Stomach (tissue), 9 donors: ENCODE data around the gene MYRIP. TPM values are rescaled to one million over a fixed set of nuclear protein-coding genes. Genes with fewer than 3 reads are reported as not detected.

Experiments
- DNase-seq, 2 donors: peaks; one replicate each; pipeline versions ENCODE4 v3.0.0 to v3.0.0-alpha.2; 2013 to 2019
- H3K27ac ChIP-seq, 5 donors: fragments of 200-600 bp in 4 of 5; sonication (generic) in 4 of 5; one replicate each; pipeline ENCODE4 v1.5.1; 2013 to 2019; ENCODE audit warnings: mild to moderate bottlenecking in 1 of 5, moderate library complexity in 1 of 5
- H3K27me3 ChIP-seq, 3 donors: fragments of 200-600 bp; sonication (generic); one replicate each; pipeline ENCODE4 v1.5.1; 2017 to 2019; ENCODE audit warnings: mixed run types in 1 of 3
- H3K36me3 ChIP-seq, 4 donors: fragments of 200-600 bp; sonication (generic); 1 replicate in 3 of 4; 2 replicates in 1 of 4; pipeline ENCODE4 v1.5.1; 2016 to 2019
- H3K4me1 ChIP-seq, 4 donors: fragments of 200-600 bp; sonication (generic); one replicate each; pipeline ENCODE4 v1.5.1; 2016 to 2019
- H3K4me3 ChIP-seq, 4 donors: fragments of 200-600 bp; sonication (generic) in 3 of 4; one replicate each; pipeline ENCODE4 v1.5.1; 2016 to 2019; ENCODE audit warnings: mild to moderate bottlenecking in 1 of 4
- H3K9me3 ChIP-seq, 4 donors: fragments of 200-600 bp; sonication (generic); one replicate each; pipeline ENCODE4 v1.5.1; 2016 to 2019
- CTCF ChIP-seq, 7 experiments: fragments of 450-650 bp in 4 of 7; fragments of 200-600 bp in 3 of 7; sonication (generic) in 3 of 7; IDR thresholded peaks; one replicate each; pipeline ENCODE4 v1.5.1; 2016 to 2019; ENCODE audit warnings: antibody characterized with exemption in 7 of 7, control low read depth in 2 of 7, mild to moderate bottlenecking in 1 of 7
- EP300 ChIP-seq: sonication (generic); formaldehyde crosslinking; IDR thresholded peaks from one replicate; pipeline ENCODE4 v1.6.1; 2017; ENCODE audit warnings: antibody characterized with exemption
- POLR2A ChIP-seq, 4 donors: fragments of 450-650 bp; IDR thresholded peaks; one replicate each; pipeline ENCODE4 v1.6.1; 2016; ENCODE audit warnings: antibody characterized with exemption in 4 of 4, control low read depth in 2 of 4, mild to moderate bottlenecking in 1 of 4, moderate library complexity in 1 of 4
- POLR2AphosphoS5 ChIP-seq, 3 donors: sonication (generic); formaldehyde crosslinking; IDR thresholded peaks; one replicate each; pipeline ENCODE4 v1.6.1; 2016; ENCODE audit warnings: antibody characterized with exemption in 3 of 3
- WGBS, 5 donors: extraction: QIAGEN DNeasy Blood & Tissue Kit in 3 of 5; methylation state at CpG; one replicate each; pipeline versions ENCODE4 v1.1.5 to v1.1.7; 2013 to 2018; 5-methylcytosine and 5-hydroxymethylcytosine counted together
- intact Hi-C: fragments of 100-400 bp; cut with DNase I; formaldehyde crosslinking; loops from one replicate; pipeline ENCODE4 v1.15.1; 2023; ENCODE audit warnings: low total_unique reads
- polyA plus RNA-seq, 3 donors: library from polyadenylated mRNA; stranded (reverse); fragments of 200-250 nt; gene quantifications; one replicate each; pipeline ENCODE4 v1.2.3, GENCODE V29; 2013
- total RNA-seq, 5 donors: library from RNA; depleted of rRNA; stranded (reverse); fragments of >200 nt; gene quantifications; one replicate each; pipeline versions ENCODE4 v1.1.0 to v1.2.3, GENCODE V29; 2014 to 2016
- donor health status: healthy with polysubstance abuse.
- donor health status: Bipolar disorder and iron deficiency.
- donor health status: healthy.

The MYRIP gene
- total and polyA plus RNA-seq, 8 donors = 1.8 to 20.6 (median 6.8) TPM

- Histone ChIP-seq H3K27me3 (no peaks in the 10 kb centered on the region), H3K4me1 (peaks cover 13 to 22% (median 18%) of the 10 kb centered on the region in 4 donors), H3K9me3 (no peaks in the 10 kb centered on the region), H3K4me3 (no peak overlapping the region), H3K27ac (no peak overlapping the region), H3K36me3 (no peaks in the 10 kb centered on the region)
- TF ChIP-seq POLR2AphosphoS5 (IDR thresholded peaks at IDR 0.05) = peak in 2 of 3 donors; percentile 23 to 36
- no peak for TF ChIP-seq POLR2A (IDR thresholded peaks at IDR 0.05)
- intact Hi-C loops = no loop called here
- DNase-seq = peak in 1 of 2 donors; percentile 77
- 57 to 70% (median 64%) methylated on average over 7 of the region's 7 CpGs for WGBS, 5 donors
Observed at GRCh38 chr3:40086890-40087883, 277.8 kb downstream of the MYRIP start.

- no peak overlapping the region for H3K4me3 ChIP-seq
- 80 to 96% (median 94%) methylated on average over 3 of the region's 3 CpGs for WGBS, 5 donors
- DNase-seq = no peak
- intact Hi-C loops = no loop called here
- H3K4me1 ChIP-seq = peaks cover 13 to 22% (median 18%) of the 10 kb centered on the region in 4 donors
- H3K9me3 ChIP-seq = no peaks in the 10 kb centered on the region
- H3K36me3 ChIP-seq = no peaks in the 10 kb centered on the region
- H3K27me3 ChIP-seq = no peaks in the 10 kb centered on the region
- no peak for TF ChIP-seq CTCF (IDR thresholded peaks at IDR 0.05)
- no peak for TF ChIP-seq EP300
- TF ChIP-seq POLR2A (IDR thresholded peaks at IDR 0.05) = no peak
- TF ChIP-seq POLR2AphosphoS5 (IDR thresholded peaks at IDR 0.05) = no peak
- H3K27ac ChIP-seq = no peak overlapping the region
Observed at GRCh38 chr3:40088527-40089170, 279.2 kb downstream of the MYRIP start.

- no peaks in the 10 kb centered on the region for H3K27me3 ChIP-seq
- TF ChIP-seq POLR2AphosphoS5 (IDR thresholded peaks at IDR 0.05) (peak in 1 of 3 donors; percentile 16), POLR2A (IDR thresholded peaks at IDR 0.05) (no peak)
- H3K4me1 ChIP-seq = peaks cover 0 to 16% (median 11%) of the 10 kb centered on the region in 4 donors
- 20 to 57% (median 50%) methylated on average over 6 of the region's 6 CpGs for WGBS, 5 donors
- H3K36me3 ChIP-seq = no peaks in the 10 kb centered on the region
- peak overlapping the region in 3 of 5 donors; percentile 39 to 49 (median 39) for H3K27ac ChIP-seq
- H3K4me3 ChIP-seq = no peak overlapping the region
- H3K9me3 ChIP-seq = peaks cover 0 to 13% (median under 1%) of the 10 kb centered on the region in 4 donors
- intact Hi-C loops = no loop called here
- peak; percentile 63 to 84 for DNase-seq
Observed at GRCh38 chr3:40096661-40097111, 287.3 kb downstream of the MYRIP start.

- H3K9me3 ChIP-seq = peaks cover 0 to 18% (median 2%) of the 10 kb centered on the region in 4 donors
- intact Hi-C loops = no loop called here
- TF ChIP-seq POLR2AphosphoS5 (IDR thresholded peaks at IDR 0.05) = no peak
- no peak for TF ChIP-seq CTCF (IDR thresholded peaks at IDR 0.05)
- no peak for TF ChIP-seq POLR2A (IDR thresholded peaks at IDR 0.05)
- no peak for TF ChIP-seq EP300
- H3K4me3 ChIP-seq = no peak overlapping the region
- H3K36me3 ChIP-seq = no peaks in the 10 kb centered on the region
- whole genome bisulfite sequencing, 5 donors = 61 to 64% (median 63%) methylated on average over 9 of the region's 9 CpGs
- no peaks in the 10 kb centered on the region for H3K27me3 ChIP-seq
- H3K4me1 ChIP-seq = peaks cover 0 to 16% (median 11%) of the 10 kb centered on the region in 4 donors
- DNase-seq = no peak
- H3K27ac ChIP-seq = peak overlapping the region in 3 of 5 donors; percentile 10 to 49 (median 39)
Observed at GRCh38 chr3:40097131-40098117, 288.0 kb downstream of the MYRIP start.
